ENCODE data around the gene HPSE2. TPM values are rescaled to one million over a fixed set of nuclear protein-coding genes. Genes with fewer than 3 reads are reported as not detected.

Gene HPSE2
- 0.35 TPM in 1 of 2 replicates, not detected in the other for total RNA-seq

GRCh38 chr10:99235658-99236626, at the start of gene HPSE2:
HPSE2 (minus strand) TSS chr10:99235852.

GRCh38 chr10:98446661-98447221, 788.9 kb downstream of the HPSE2 start, which contains the start of gene HPS1:
HPS1 (minus strand) TSS chr10:98446935; CDS start chr10:98443240, 3,695 bp downstream.

DNA sequence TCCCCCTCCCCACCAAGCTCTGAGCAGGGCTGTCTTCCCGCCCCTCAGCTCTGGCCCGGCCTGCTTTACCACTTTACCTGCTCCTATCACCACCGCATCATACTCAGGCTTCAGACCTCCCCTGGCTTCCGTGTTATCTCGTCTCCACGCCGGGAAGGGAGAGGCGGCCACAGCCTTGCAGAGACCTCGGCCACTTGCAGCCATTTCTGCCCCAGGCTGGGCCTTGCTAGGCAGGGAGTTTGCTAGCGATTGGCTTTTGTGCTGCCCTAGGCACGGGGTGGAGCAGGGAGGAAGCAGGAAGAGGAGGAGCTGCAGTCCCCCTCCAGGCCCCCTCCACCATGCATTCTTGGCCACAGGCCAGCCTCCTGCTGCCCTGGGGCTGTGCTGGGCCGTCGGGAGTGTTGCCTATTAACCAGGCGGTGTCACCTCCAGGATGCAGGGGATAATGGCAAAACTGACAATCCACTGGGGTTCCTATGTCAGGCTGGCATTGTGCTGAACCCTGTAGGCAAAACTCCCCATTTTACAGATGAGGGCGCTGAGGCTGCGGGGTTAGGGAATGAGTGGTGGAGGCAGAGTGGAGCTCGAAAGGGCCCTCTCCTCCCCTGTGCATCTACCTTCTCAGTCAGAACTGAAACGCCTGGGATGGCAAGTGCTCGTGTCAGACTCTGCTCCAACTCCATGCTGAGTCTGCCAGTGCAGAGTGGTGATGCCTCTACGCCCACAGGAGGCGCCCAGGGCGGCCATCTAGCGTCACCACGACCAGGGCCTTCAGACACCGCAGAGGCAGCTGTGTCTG, 820.5 kb downstream of the HPSE2 start, which contains the start of gene PYROXD2:
Gene PYROXD2 (minus strand): TSS at position 251 of the 799 bp plus-strand sequence. CDS start 47 bp downstream, at position 204.

Other genes starting within 250 kb of the HPSE2 start
- not detected in 2 replicates for gene CNNM1, start 93.5 kb upstream of the HPSE2 start, total RNA-seq
- 65.2 and 77.4 TPM in 2 replicates for gene GOT1, start 194.8 kb upstream of the HPSE2 start, total RNA-seq